NOMO-1 (cell line): Measurements from ENCODE around the gene CDC20.
"Not testable (repeated sequence)": the region's sequence is repeated elsewhere in the genome, so short reads cannot be mapped to it uniquely, and the experiment has no call there.

Experiments
- DNase-seq, 2 experiments: peaks; one replicate each; lab custom pipeline; 2025; ENCODE audit not compliant: unreplicated experiment in 2 of 2; lab: John Stamatoyannopoulos, UW

Gene CDC20

DNA sequence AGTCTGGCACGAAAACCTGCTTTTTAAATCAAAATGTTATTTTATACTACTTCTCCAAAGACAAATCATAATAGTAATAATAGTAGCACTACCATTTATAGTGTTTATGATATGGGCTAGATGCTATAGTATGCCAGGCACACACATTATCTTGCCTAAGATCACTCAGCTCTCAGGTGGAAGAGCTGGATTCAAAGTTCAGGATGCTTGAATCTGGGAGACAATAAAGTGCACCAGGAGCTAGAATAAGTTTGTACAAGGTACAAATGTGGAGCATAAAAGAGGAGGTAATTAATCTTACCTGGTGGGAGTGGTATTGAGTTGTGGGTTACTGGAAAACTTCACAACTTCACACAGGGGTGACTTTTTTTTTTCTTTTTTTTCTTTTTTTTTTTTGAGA is 19.1 kb downstream of the CDC20 start:
- DNase-seq: no peak

DNA sequence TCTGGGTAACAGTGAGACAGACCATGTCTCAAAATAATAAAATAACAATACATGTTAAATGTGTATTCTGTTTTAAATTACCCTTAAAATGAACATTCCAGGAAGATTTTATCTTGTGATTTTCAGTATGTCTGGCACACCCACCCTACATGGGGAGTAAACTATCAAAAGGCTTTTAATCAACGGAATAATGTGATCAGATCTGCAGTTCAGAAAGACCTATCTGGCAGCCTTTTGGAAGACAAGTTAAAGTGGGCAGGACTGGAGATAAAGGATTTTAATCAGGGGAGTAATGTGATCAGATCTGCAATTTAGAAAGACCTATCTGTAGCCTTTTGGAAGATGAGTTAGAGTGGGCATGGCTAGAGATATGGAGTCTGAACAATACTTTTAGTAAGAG is 20.7 kb downstream of the CDC20 start:
- no peak for DNase-seq

DNA sequence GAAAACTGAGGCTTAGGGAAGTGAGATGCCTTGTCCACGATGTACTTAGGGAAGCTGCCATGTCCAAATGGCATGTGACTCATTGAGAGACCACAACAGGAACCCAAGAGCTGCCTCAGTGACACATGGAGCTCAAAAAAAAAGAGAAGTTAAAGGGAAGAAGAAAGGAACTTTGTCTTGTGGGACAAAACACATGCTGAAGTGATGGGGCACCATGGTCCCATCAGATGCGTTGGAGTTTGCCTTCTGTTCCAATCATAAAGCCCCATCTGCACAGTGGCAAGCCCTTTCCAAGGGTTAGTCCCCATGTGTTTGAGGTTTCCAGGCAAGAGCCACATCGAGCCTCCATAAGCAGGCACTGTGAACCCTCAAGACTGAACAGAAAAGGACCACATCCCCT is 22.8 kb downstream of the CDC20 start:
- peak; percentile 10 to 50 for DNase-seq

DNA sequence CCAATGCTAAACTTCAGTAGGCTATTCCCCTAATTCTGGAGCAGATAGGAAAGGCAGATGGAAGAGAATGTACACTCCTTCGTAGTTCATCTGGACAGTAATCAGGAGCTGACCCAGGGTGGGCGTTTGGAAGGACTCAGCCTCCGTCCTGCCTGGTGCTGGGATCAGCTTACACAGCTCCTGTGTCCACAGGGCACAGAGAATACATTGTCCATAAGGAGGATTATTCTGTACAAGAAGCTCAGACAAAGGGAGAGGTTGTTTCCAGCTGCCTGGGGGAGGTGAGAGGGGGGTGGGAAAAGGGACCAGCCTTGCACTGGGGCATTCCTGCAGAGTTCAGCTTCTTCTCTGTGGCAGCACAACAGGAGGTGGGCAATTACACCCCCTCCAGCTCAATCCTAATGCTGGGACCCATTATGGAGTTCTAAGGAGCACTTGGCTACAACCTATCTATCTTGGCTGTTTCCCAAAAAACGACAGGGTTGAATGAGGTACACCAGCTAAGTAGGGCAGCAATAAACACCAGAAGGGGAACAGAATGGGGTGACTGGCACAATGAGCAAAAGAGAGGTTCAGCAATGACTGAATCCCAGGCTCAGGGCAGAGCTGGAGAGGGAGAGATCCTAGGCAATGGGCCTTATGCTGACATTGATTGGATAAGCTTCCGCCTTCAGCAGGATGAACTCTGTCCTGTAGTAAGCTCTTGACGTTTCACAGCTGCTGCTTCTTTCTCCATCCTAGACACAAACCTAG is 23.4 kb downstream of the CDC20 start:
- DNase-seq: no peak

DNA sequence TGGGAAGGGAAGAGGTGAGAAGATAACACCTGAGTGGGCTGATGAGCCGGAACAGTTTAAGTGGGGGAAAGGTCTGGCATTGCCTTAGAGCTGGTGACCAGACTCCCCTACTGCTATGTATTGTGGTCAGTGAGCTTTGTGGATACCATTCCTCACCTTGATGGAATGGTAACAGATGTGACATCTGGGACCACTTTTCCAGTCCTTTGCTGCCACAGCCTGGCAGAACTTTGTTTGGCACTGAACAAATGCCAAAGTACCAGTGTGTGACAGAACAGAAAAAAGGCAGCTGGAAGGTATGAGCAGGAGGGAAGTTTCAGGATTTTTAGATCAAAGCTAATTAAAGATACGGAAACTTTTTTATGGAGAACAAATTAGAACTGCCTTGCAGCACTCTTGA is 24.7 kb downstream of the CDC20 start:
- DNase-seq: no peak

DNA sequence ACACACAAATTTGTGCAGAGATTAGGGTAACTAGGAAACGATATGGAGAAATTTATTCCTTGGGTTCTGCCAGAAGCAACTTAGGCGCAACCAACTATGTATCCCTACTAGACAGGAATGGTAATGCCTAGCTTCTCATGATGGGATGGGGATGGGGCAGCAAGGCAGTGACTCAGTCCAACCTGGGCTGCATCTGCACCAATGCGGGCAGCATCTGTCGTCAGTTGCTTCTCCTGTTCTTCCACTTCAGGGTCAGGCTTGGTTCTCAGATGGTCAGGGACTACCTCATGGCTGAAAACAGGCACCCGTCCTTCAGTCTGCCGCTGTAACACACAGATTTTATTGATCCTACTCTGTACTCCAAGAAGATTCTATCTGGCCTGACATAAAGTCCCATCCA is 27.9 kb downstream of the CDC20 start:
- DNase-seq: no peak

DNA sequence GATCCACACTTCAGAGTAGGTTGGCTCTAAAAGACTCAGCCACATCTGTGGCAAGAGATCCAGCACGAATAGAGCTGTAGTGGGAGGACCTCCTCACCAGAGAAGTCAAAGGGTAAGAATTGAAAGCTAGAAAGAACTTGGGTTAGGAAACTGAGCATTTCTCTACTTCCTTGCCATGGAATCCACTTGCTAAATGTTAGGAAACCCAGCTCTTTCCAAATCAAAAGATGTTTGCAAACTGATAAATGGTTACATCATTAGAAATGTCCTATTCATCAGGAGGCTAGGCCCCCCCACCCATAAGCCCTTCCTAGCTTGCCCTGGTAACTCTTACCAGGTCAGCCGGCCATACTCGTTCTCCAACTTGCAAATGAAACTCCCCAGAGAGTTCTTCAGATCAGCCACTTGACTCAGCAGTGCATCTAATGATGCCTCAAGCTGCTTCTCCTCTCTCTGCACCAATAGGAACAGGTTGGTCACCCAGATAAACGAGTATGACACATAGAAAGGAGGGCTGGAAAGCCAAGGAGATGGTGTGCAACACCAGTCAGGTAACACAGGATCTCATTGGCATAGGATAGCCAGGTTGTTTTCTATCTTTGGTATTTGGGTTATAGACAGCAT is 29.3 kb downstream of the CDC20 start:
- DNase-seq: no peak

DNA sequence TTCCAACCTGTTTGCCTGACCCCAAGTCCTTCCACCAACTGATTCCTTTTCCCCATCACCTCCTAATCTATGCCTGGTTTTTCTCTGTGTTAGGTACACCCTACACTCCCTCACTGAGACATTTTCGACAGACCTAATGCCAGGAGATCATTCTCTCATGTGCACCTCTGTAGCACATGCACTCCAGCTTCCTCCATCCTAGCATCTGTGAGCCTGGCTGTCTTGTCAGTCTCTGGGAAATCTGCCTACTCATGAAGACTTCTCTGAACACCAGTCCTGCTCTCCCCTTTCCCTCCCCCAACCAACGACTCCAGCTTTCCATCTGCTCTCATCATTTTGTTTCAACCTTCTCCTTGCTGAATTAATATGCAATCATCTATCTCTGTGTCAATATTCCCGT is 29.8 kb downstream of the CDC20 start:
- no peak for DNase-seq

DNA sequence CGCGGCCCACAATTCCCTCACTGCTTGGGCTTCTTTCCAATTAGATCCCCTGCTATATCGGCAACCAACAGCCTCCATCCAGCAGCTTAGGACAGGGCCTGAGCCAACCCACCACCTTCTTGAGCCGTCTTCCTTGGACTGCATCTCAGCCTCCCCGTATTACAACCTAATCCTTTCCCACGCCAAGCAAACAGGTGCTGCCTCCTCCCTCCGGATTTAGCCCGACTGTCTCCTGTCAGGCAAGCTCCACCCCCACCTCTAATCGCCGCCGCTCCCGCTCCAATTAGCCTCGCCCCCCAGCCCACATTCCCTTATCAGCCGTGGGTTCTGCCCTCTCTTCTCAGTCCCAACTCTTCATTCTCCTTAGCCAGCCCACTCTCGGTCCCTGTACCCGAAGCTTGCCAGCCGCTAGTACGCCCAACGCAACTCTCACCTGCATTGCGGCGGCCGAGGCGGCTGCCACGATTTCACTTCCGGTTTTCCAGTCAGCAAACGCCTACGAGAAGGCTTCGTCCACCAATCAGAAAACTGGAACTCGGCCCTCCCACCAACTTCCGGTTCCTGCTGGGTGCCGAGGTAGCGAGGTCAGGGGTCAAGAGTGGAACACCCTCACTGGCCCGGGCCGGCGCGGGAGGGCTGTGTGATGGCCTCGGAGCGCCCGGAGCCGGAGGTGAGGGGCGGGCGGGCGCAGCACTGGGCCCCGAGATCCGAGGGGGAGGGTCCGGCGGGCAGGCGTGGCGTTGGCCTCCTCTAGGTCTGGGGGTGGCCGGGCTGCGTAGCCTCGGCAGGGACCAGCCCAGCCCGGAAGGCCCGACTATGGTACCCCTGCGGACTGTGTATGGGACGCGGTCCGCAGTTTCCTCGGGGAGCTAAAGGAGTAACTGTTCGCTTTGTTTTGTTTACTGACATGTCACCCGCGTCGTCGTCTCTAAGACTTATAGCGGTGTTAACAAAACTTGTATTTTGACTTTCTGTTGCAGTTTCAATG is 30.8 kb downstream of the CDC20 start, which contains the start of the genes MED8 and SZT2:
MED8 (minus strand) TSS at position 475 of the 988 bp plus-strand sequence; CDS start at position 439, 36 bp downstream.
SZT2 (plus strand) TSS at position 574 of the 988 bp plus-strand sequence; CDS start at position 644, 70 bp downstream.
- peak; percentile 91 to 93 for DNase-seq

DNA sequence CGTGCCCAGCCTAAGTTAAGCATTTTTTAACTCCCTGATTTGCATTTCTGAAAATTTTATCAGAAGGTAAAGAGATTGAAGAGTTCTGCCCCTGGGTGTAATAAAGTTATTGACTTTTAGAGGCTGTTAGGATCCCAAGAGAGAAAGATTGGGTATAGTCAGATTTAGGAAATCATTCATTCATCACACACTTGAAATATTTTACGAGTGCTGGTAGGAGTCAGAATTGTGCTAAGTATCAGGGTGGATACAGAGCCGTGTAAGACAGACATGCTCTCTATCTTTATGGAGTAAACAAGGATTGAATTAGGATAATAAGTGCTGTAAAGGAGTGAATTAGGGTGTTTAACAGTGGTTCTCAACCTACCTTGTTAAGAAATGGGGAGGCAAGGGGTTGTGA is 33.9 kb downstream of the CDC20 start:
- DNase-seq: no peak

DNA sequence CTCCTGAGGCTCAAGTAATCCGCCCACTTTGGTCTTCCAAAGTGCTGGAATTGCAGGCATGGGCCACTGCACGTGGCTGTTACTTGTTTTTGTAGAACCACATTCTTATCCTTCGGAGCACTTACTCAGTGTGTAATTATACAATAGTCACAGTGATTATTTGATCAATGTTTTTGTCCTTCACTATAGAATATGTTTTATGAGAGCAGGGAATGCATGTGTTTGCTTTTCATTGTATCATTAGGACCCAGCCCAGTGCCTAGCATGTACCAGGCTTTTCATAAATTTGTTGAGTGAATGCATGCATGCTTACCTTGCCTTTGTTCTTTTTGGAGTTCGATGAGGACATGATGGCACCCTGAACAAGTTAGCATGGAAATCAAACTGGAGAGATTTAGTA is 36.7 kb downstream of the CDC20 start:
- no peak for DNase-seq

DNA sequence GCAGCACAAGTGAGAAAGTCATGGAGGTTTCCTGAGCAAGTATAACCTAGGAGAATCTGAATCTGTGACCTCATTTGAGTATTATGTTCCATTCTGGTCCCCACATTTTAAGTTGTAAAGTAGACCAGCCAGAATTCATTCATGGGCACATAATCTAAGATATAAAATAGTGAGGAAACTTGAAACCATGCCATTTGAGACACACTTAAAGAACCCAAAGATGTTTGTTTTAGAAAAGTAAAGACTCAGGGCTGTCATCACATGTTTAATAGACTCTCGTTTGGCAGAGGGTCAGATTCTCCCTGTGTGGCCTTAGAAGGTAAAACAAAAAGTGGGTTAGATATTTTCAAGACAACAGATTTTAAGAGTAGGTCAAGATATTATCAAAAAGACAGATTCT is 37.3 kb downstream of the CDC20 start:
- DNase-seq: no peak

DNA sequence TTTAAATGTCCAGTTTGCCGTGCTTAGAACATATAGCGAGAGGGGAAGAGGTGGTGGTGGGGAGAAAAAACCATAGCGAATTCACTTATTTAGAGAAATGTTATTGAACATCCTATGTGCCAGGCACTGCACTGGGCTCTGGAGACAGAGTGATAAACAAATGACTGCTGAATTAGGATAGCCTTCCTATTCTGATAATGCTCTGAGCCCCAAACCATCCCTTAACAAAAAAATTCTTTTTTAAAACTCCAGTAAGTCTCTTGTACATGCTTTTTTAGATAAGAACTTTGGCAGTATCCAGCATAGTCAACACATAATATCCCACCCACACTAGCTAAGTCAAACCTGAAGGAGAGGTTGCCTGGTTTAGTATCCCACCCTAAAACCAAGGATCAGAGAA is 39.4 kb downstream of the CDC20 start:
- DNase-seq: no peak

DNA sequence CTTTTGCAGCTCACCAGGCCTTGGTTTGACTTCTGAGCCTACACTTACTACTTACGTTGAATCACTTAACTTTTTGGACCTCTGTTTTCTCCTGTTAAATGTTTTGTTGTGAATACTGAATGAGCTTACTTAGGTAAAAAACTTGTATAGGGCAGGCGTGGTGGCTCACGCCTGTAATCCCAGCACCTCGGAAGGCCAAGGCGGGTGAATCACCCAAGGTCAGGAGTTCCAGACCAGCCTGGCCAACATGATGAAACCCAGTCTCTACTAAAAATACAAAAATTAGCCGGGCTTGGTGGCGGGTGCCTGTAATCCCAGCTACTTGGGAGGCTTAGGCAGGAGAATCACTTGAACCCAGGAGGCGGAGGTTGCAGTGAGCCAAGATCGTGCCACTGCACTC is 41.7 kb downstream of the CDC20 start:
- DNase-seq: not testable (repeated sequence)

DNA sequence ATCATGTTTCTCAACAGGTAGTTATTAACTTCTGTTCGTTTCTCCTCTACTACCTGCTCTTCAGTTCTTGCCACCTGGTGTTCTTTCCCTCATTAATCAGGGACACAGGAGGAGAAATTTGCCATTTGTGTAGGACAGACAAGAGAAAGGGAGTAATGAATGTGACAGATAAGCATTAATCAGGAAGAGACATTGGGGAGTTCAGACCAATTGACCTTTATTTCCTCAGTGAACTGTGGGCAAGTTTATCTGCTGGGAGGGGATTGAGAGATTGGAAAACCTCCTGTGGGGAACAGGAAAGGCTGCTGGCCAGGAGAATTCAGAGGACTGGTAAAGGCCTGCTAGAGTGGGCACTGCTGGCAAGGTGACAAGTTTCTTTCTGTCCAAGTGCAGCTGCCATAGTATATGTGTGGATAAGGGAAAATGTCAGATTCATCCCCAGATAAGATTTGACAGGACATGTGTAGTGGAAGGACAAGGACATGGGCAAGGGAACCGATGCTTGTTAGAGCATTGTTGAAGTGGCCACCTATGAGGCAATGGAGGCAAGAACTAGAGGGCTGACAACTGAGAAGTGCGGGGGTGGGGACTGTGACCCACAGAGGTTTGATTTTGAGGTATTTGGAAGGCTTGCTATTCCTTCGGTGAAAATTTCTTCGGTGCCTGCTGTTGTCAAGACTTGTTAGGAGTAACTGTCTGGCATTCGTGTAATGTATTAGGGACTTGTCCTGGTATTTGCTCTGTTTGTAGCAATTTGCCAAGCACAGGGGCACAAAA is 43.5 kb downstream of the CDC20 start:
- no peak for DNase-seq

DNA sequence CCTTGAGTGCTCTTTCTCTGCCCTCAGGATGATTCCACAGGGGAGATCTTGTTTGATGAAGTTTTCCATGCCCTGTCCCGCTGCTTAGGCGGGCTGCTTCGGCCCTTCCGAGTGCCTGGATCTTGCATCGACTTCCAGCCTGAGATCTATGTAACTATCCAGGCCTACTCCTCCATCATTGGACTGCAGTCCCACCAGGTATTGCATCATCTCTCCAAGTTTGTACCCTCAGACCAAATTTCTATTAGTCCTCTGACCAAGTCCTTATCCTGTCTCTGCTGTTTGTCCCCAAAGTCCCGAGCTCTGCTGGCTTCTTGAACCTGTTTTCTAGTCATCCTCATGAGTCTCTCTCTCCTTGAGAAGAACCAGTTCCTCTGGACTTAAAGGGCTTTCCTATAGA is 45.6 kb downstream of the CDC20 start:
- DNase-seq: no peak

DNA sequence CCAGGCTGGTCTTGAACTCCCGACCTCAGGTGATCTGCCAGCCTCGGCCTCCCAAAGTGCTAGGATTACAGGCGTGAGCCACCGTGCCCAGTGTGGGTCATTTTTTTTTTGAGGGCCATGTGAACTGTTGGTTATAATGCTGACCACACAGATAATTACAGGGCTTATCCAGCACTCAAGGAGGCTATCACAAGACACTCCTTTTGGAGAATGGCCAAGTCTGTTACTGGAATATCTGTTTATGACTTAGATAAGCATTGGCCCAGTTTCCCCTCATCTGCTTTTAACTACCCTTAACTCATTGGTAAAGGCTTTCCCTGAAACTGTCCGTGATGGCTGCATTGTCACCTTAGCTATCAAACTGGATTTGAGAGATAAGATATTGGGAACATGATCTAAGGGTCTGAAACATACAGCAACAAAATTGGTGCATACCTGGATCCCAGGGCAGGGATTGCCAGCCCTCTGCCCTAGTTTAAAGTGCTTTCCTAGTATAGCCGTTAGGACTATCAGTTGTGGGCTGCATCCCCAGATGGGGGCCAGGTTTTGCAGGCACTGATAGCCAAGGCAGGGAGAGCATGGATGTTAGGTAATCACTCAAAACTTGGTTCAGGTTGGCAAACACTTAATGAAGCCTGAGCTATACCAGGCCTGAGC is 46.6 kb downstream of the CDC20 start:
- no peak for DNase-seq

DNA sequence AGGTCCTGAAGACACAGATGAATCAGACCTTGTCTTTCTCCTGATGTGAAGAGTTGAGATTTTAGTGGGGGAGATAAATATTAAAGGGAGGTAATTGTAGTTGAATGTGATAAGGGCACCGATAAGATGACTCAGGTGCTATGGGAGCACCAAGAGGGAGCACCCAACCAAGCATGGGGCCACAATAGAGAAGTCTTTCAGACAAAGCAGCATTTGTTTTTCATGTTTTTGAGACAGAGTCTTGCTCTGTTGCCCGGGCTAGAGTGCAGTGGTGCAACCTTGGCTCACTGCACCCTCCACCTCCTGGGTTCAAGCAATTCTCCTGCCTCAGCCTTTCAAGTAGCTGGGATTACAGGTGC is 47.1 kb downstream of the CDC20 start:
- DNase-seq: no peak

DNA sequence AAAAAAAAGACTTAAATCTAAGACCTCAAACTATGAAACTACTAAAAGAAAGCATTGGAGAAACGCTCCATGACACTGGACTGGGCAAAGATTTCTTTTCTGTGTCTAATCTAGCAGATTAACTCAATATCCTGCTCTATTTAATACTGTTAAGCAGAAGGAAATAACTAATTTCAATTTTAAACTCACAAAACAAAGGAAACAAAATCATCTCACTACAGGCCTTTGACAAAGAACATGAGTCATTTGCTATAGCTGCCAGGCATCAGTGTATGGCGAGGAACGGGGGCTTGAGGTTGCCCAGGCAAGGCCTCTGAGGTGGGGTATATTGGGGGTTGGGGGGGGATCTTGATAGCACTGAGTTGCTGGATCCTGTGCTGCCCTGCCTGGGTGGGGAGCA is 51.8 kb downstream of the CDC20 start:
- no peak for DNase-seq
